Activated CD4-positive, alpha-beta T cell treated with anti-CD3 and anti-CD28 coated beads, Interleukin-2, amount 50 U/mL, for 24 hours (primary cell): Measurements from ENCODE around the gene ZSCAN12.
A peak's percentile ranks its signal among the peaks of the same experiment; 100 is the strongest.

ENCODE experiments used
- DNase-seq, 2 donors: peaks; one replicate each; pipeline ENCODE4 v3.0.0-alpha.2; 2020; ENCODE audit warnings: low read depth in 1 of 2, low spot score in 1 of 2

Gene ZSCAN12

GRCh38 chr6:28354688-28355554 lies 44.6 kb downstream of the ZSCAN12 start:
- DNase-seq: no peak

DNA sequence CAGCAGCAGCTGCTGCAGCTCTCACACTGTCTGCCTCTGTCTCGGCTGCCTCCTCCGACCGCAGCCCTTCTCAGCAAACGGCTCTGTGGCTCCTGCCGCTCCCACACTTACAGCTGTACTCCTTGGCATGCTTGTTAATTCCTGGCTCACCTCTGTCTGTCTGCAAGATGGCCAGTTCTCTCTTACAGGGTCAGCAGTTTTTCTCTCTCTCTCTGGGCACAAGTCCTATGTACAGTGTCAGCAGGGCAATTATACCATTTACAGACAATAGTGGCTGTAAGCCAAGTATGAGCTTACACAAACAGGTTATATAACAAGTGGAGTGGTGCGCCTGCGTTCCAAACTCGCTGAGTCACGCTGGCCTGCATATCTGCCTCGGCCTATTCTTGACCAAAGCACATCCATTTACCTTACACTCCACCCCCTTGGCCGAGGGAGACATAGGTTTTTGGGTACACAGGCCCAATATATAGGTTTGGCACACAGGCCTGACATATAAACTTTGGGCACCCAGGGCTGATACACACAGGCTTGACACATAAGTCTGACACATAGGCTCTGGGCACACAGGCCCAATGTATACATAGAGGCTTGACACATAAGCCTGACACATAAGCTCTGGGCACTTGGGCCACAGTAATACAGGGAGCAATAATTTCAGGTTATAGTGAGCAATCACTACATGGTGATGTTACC lies 45.4 kb downstream of the ZSCAN12 start:
- DNase-seq: no peak

GRCh38 chr6:28353356-28353755 lies 46.2 kb downstream of the ZSCAN12 start:
- DNase-seq: no peak

DNA sequence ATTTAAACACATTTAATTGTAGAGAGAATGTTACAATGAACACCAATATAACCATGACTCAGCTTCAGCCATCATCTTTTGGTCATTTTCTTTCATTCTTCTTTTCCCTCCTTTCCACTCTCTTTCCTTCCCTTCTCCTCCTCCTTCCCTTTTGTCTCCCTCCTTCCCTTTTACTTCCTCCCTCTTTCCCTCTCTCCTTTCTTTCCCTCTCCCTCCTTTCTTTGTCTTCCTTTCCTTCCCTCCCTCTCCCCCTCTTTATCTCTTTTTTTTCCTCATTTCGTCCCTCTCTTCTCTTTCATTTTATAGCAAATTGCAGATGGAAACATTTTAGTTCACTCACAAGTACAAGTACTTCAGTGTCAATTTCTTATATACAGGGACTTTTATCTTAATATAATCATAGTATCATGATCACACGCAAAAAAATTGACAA lies 48.0 kb downstream of the ZSCAN12 start:
- no peak for DNase-seq

DNA sequence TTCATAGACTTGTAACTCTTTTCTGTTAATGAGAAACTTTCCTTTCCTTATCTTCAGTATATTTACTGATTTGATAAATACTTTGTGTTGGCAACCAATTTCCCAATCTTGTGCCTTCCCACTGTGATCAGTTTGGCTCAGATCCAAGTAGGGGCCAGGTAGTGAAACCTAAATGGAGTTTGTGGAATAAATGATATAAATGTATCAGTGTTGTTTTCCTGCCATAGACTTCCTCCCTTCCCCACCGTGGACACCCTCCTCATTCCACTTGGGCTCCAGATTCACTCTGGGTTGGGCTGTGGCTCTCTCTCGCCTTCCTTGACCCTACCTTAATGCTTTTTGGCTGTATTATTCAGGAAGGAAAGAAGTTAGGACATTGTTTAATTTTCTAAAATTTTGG lies 48.5 kb downstream of the ZSCAN12 start:
- no peak for DNase-seq

DNA sequence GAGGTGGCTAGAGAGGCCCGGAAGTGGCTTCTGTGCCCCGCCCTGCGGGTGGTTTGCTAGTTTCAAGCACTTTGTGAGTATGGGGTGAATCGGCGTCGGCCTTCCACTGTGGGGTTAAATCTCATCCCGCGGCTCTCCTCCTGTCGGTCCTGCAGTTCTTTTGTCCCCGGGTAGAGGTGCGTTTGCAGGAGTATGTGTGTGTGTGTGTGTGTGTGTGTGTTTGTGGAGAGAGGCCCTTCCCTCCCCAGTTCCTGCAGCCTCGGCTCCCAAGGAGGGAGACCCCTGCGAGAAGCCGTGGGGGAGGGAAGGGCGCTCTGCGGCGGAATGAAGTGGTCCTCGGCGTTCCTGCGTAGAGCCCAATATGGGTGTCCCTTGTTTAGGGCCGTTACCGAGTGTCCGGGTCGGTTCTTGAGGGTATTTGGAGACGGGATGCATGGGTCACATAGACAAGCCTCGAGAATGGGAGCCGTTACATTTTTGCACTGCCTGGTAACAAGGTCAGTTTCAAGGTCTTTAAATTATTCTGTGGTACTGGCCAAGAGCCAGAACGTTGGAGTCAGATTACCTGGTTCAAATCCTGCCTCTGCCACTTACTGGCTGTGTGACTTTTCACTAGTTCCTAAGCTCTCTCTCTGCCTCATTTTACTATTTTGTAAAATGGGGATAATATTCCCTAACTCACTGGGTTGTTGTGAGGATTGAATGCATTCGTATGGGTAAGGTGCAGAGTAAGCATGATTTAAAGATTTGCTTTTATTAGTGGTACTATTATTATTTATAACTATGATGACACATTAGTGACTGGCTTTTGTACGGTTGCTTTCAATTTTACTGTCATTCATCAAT lies 49.4 kb downstream of the ZSCAN12 start, which contains the start of gene ZKSCAN3:
Gene ZKSCAN3, plus strand, starts transcription at position 56 of the 846 bp plus-strand sequence. CDS start 9,640 bp downstream, outside the sequence.
- peak; percentile 57 to 81 for DNase-seq

GRCh38 chr6:28349344-28349891 lies 50.1 kb downstream of the ZSCAN12 start:
- DNase-seq: no peak

- no peak for DNase-seq
Measured at GRCh38 chr6:28347119-28347518, 52.4 kb downstream of the ZSCAN12 start.

DNA sequence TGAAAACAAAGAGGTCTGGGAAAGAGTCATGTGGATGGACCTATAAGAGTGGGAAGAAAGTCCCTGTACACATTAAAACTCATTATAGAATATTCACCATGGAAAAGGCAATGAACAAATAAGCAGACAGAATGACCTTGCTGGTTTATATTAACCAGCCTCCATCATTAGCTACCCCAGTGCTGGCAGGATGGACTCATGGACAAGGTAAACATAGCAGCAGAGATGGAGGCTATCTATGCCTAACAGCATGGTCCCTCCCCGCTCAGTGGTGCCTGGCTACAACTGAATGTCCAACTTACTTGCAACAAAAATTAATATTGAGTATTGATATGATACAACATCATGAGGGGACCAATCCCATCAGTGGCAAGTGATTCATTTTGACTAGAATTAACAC lies 54.3 kb downstream of the ZSCAN12 start:
- DNase-seq: no peak

- no peak for DNase-seq
Measured at GRCh38 chr6:28343898-28344677, 55.5 kb downstream of the ZSCAN12 start.

- DNase-seq: no peak
Measured at GRCh38 chr6:28340310-28341095, 59.0 kb downstream of the ZSCAN12 start.

DNA sequence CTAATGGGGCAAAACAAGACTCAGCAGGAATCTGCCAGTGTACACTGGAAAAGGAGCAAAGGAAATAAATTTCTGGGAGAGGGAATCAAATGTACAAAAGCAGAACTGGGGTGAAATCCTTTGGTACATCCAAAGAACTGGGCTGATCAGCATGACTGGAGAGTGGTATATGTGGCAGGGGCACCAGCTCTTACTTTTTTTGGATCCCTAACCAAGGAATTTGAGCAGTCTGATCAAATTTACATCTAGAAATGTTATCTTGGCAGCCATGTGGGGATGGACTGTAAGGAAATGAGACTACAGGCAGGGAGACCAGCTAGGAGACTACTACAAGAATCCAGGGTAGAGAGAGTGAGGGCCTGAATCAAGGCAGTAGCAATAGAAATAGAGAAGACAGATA lies 62.4 kb downstream of the ZSCAN12 start:
- DNase-seq: no peak

GRCh38 chr6:28336284-28337120 lies 63.0 kb downstream of the ZSCAN12 start:
- DNase-seq: no peak

- peak; percentile 47 to 81 for DNase-seq
Measured at GRCh38 chr6:28335564-28336283, 63.8 kb downstream of the ZSCAN12 start, which contains the start of gene ZSCAN31. TSS of gene ZSCAN31 (minus strand) at chr6:28336148. CDS start at chr6:28329683, 6,465 bp downstream.

DNA sequence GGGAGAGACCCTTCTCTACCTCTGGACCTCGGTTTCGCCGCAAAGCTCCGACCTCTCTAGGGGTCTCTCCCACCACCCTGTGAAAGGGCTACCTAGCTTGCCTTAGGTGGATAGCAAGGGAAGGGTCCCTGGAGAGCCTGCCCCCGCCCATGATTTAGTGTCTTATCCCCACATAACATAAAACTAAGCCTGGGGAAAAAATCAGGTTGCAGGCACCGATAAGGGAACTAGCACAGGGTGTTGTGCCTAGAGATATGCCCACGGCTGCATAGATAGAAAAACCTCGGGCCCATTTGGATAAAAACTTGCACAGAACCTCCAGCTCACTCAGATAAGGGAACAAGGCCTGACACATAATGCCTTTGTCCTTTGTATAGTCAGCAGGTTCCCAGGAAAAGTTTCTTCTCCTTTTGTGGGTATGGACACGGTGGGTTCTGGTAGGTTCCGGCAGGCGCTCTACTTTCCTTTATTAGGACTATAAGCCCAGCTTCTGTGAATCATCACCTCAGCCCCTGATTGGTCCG lies 64.4 kb downstream of the ZSCAN12 start:
- no peak for DNase-seq

DNA sequence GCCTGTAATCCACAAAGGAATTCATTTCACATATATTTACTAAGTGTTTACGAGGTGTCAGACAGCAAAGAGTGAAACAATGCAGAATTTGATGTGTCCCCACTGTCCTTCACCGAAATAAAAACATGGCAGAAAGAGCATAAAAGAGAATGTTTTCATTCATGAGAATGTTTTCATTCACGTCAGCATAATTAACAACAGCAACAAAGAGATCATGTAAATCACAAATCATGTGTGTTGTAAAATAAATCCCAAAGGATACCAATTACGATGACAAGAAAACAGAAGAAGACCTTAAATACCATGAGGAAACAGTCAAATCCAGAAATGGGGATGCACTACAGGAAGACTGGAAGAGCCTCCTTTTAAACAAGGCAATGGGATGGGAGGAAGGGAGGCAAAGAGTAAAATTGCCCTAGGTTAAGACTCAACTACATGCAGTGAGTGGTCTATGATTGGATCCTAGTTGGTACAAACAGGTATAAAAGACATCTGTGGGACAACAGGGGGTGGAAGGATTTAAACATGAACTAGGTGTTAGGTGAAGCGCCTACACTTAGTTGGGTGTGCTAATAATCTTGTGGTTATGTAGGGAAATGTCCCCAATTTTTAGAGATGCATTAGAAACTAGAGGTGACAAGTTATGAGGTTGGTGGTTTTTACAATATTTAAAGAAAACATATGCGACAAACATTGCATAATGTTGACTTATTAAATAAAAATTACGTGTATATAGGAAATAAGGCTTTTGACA lies 65.1 kb downstream of the ZSCAN12 start:
- DNase-seq: no peak

- DNase-seq: no peak
Measured at GRCh38 chr6:28333599-28334018, 65.9 kb downstream of the ZSCAN12 start.
